HG03135 (cell line): Measurements from ENCODE around the gene TMBIM6.

ENCODE experiments used
- ATAC-seq: cut with Tn5 transposase; IDR thresholded peaks from one replicate; pipeline ENCODE4 v1.9.1; 2021; ENCODE audit warnings: mild to moderate bottlenecking, moderate library complexity; ENCODE audit not compliant: unreplicated experiment

Gene TMBIM6

GRCh38 chr12:49796606-49797448 is 55.5 kb downstream of the TMBIM6 start:
- ATAC-seq, result no peak

GRCh38 chr12:49797449-49797776 is 56.1 kb downstream of the TMBIM6 start:
- ATAC-seq, result no peak

GRCh38 chr12:49798248-49798647 is 56.9 kb downstream of the TMBIM6 start:
- ATAC-seq, result no peak

- no peak for ATAC-seq
Observed at GRCh38 chr12:49798934-49799333, 57.6 kb downstream of the TMBIM6 start.

- ATAC-seq, result no peak
Observed at GRCh38 chr12:49800421-49801140, 59.2 kb downstream of the TMBIM6 start.

- no peak for ATAC-seq
Observed at GRCh38 chr12:49801141-49802063, 60.0 kb downstream of the TMBIM6 start.

- ATAC-seq, result no peak
Observed at GRCh38 chr12:49803693-49804450, 62.5 kb downstream of the TMBIM6 start.

- no peak for ATAC-seq
Observed at GRCh38 chr12:49804821-49805220, 63.5 kb downstream of the TMBIM6 start.

- ATAC-seq, result no peak
Observed at GRCh38 chr12:49805409-49805808, 64.1 kb downstream of the TMBIM6 start.

- no peak for ATAC-seq
Observed at GRCh38 chr12:49806321-49806813, 65.0 kb downstream of the TMBIM6 start.

- ATAC-seq, result no peak
Observed at GRCh38 chr12:49806877-49807276, 65.5 kb downstream of the TMBIM6 start.

GRCh38 chr12:49807991-49808580 is 66.7 kb downstream of the TMBIM6 start:
- no peak for ATAC-seq

- ATAC-seq, result no peak
Observed at GRCh38 chr12:49808686-49809380, 67.5 kb downstream of the TMBIM6 start.

- ATAC-seq, result no peak
Observed at GRCh38 chr12:49809381-49809905, 68.1 kb downstream of the TMBIM6 start.

GRCh38 chr12:49809906-49810389 is 68.6 kb downstream of the TMBIM6 start:
- ATAC-seq, result no peak

- no peak for ATAC-seq
Observed at GRCh38 chr12:49811136-49811535, 69.8 kb downstream of the TMBIM6 start.

- ATAC-seq, result no peak
Observed at GRCh38 chr12:49811961-49812401, 70.6 kb downstream of the TMBIM6 start.

GRCh38 chr12:49813131-49813530 is 71.8 kb downstream of the TMBIM6 start:
- no peak for ATAC-seq
